HS-5 (cell line): ENCODE measurements around the gene FKBP1A.
"Not testable (repeated sequence)": the region's sequence is repeated elsewhere in the genome, so short reads cannot be mapped to it uniquely, and the experiment has no call there.

Experiments used
- DNase-seq: peaks from one replicate; pipeline ENCODE4 v3.0.0-alpha.2; 2012; ENCODE audit warnings: low read depth

Gene FKBP1A

GRCh38 chr20:1415667-1416468, 23.0 kb upstream of the FKBP1A start:
- DNase-seq: peak; percentile 98

GRCh38 chr20:1414982-1415381, 22.1 kb upstream of the FKBP1A start:
- DNase-seq: no peak

GRCh38 chr20:1405801-1406200, 12.9 kb upstream of the FKBP1A start:
- no peak for DNase-seq

GRCh38 chr20:1403624-1404023, 10.8 kb upstream of the FKBP1A start:
- DNase-seq: no peak

- no peak for DNase-seq
These were observed 9.3 kb upstream of the FKBP1A start for GRCh38 chr20:1402149-1402548.

- no peak for DNase-seq
These were observed 8.6 kb upstream of the FKBP1A start for GRCh38 chr20:1401451-1401907.

- peak; percentile 63 for DNase-seq
These were observed 7.0 kb upstream of the FKBP1A start for GRCh38 chr20:1399678-1400366.

GRCh38 chr20:1398185-1398584, 5.3 kb upstream of the FKBP1A start:
- DNase-seq: not testable (repeated sequence)

GRCh38 chr20:1397710-1398109, 4.9 kb upstream of the FKBP1A start:
- DNase-seq: no peak

GRCh38 chr20:1396702-1397101, 3.8 kb upstream of the FKBP1A start:
- DNase-seq: no peak

- no peak for DNase-seq
These were observed 3.4 kb upstream of the FKBP1A start for GRCh38 chr20:1396264-1396663.

GRCh38 chr20:1394686-1395085, 1.8 kb upstream of the FKBP1A start:
- no peak for DNase-seq

GRCh38 chr20:1393507-1393882, 641 bp upstream of the FKBP1A start:
- DNase-seq: no peak

GRCh38 chr20:1392443-1392692, 486 bp downstream of the FKBP1A start:
- no peak for DNase-seq

GRCh38 chr20:1391640-1392442, 1.0 kb downstream of the FKBP1A start:
- DNase-seq: no peak

- DNase-seq: no peak
These were observed 2.1 kb downstream of the FKBP1A start for GRCh38 chr20:1390581-1391403.

GRCh38 chr20:1389703-1390580, 2.9 kb downstream of the FKBP1A start:
- no peak for DNase-seq

GRCh38 chr20:1388741-1389483, 3.9 kb downstream of the FKBP1A start:
- DNase-seq: no peak

- no peak for DNase-seq
These were observed 4.6 kb downstream of the FKBP1A start for GRCh38 chr20:1388253-1388652.

- DNase-seq: no peak
These were observed 6.5 kb downstream of the FKBP1A start for GRCh38 chr20:1386323-1386722.
